IPS-NIHi7 (cell line): Measurements from ENCODE around the gene FBXL7.
"Not testable (repeated sequence)": the region's sequence is repeated elsewhere in the genome, so short reads cannot be mapped to it uniquely, and the experiment has no call there.

Experiments used
- DNase-seq: peaks from one replicate; pipeline ENCODE4 v3.0.0; 2012; ENCODE audit warnings: mixed read lengths; ENCODE audit errors: extremely low spot score

FBXL7 gene

DNA sequence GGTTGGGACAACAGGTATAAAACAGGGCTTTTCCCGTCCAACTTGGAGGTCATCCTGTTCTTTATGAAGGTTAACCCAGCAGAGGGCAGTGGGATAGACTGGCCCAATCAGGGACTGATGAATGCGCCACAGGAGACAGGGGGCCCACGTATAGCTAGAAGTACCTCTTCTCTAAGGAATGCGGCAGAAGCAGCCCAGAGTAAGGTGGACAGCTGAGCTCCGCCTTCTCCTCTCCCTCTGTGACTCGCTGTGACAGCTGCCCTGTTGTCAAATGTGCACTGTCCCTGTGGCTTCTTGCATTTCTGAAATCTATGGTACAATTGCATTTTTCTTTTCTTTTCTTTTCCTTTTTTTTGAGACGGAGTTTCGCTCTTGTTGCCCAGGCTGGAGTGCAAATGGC, 306.6 kb downstream of the FBXL7 start:
- DNase-seq = no peak

- no peak for DNase-seq
These were observed 307.3 kb downstream of the FBXL7 start for GRCh38 chr5:15807248-15807647.

DNA sequence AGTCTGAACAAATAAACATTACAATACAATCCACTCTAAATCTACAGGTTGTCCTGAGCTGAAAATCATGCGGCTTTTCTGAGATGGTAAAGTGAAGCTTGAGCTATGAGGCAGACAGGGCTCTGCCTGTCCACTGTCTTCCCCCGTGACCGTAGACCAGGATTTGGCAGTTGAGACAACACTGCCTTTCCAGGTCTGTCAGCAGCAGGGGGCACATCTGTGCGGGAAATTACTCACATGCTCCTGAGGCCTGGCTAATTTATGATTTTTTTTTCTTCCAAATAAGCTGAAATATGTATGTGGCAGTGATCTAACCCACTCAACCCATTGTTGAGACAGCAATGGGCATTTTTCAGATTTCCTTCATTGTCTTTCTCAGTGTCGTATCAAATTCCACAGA, 307.9 kb downstream of the FBXL7 start:
- DNase-seq = peak; percentile 31

DNA sequence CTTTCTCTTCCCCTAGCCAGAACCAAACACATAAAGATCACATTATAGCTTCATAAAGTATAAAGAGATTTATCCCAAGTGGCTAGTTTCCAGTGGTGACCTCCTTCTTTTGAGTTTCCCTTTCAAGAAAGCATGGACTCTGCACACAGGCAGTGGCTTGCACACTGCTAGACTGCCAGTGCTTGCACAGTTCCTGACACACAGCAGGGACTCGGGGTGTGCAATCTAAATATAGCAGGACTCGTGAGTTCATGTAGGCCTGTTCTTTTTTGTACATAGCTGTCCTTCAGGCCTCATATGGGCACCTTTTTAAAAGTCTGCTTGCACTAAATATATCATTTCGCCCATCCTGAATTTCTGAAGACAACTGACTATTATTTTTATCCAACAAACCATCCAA, 308.6 kb downstream of the FBXL7 start:
- DNase-seq = no peak

GRCh38 chr5:15819617-15820016, 319.6 kb downstream of the FBXL7 start:
- DNase-seq = no peak

DNA sequence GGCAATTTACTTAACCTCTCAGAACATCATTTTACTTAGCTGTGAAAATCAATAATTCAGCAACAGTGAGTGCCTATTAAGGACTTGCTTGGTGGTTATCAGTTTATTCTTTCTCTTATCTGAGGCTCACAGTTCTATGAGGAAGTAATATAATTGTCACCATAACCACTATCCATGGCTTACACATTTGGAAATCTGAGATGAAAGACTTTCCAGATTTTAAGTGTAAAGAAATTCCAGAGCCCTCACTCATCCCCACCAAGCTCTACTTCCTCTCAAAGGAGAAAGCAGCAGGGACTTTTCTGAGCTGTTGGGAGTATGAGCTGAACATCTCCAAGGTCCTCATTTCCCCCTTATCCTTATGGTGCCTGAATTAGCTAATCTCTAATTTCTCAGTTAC, 321.5 kb downstream of the FBXL7 start:
- DNase-seq = no peak

DNA sequence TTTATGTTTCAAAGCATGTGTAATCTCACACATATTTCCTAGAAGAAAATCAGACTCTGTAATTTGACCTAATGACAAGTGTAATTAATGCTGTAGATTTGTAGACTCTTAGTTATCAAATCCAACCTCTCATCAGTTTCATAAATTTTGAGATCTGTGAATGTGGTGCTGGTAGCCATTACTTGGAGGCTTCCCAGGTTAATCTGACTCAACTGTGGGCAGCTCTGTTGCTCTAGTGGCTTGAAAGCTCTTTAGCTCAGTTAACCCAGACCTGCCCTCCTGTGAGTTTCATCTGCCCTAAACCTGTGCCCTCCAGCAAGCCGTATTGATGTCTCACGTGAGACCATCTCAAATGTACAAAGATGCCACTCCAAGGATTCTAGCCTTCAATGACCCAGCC, 323.4 kb downstream of the FBXL7 start:
- no peak for DNase-seq

- no peak for DNase-seq
These were observed 327.8 kb downstream of the FBXL7 start for GRCh38 chr5:15827741-15828140.

DNA sequence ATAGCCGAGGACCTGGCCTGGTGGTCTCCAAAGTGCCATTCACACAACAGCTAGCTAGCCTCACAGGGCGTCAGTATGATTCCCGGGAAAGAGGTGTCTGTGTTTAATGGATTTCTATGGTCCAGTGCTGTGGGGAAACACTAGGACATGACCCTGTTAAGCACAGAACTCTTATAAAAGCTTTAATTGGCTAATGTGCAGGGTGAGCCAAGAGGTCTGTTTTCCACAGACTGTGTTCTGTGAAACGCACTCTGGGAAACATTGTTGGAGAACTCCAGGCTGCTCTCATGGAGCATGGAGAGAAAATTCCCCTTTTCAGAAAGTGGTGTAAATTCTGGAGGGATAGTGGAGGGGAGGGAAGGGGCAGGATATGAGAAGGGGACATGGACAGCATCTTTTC, 331.4 kb downstream of the FBXL7 start:
- DNase-seq = no peak

- no peak for DNase-seq
These were observed 333.4 kb downstream of the FBXL7 start for GRCh38 chr5:15833365-15833764.

GRCh38 chr5:15834596-15835245, 334.7 kb downstream of the FBXL7 start:
- no peak for DNase-seq

DNA sequence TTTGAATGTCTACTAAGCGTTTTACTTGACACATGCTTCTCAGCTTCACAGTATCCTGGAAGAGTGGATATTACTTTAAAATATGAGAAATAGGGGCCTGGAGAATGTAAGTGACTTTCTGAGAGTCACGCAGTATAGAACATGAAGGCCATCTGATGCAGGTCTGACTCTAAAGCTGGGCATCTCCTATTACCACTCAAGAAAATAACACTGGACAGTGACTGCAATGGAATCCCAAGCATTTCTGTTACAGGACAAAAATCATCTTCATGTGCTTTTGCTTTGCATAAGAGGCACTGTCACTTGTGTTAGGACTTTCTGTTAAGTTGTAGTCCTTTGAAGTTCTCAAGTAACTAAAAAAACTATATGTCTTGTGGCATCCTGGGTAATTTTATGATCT, 335.5 kb downstream of the FBXL7 start:
- DNase-seq = no peak

DNA sequence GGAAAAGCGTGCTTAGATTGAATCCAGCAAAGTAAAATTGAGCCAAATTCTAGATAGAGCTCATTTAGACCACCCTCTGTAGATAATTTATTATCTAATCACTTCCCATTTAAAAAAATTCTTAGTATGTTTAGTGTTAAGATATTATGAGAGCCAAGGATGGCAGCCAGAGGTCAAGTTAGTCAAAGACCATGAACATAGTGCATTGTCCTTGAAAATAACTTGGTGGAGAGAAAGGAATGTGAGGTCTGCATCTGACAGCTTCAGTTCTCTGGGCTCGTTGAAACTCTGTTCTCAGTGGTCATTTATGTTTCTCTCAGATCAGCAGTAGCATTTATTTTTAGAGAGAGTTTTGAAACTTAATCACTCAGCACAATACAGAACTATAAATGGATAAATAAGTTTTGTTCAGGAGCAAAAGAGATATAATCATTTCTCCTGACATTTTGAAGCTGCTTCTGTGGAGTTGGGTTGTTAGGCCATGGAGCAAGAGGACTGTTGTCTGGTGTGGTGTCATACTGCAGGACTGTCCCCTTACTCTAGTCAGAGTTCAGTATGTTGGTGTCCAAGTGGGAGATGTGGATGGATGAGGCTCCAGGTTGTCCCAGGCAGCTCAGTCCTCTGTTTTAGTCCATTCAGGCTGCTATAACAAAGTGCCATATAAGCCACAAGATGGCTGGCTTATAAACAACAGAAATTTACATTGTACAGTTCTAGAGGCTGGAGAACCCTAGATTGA, 337.7 kb downstream of the FBXL7 start:
- no peak for DNase-seq

DNA sequence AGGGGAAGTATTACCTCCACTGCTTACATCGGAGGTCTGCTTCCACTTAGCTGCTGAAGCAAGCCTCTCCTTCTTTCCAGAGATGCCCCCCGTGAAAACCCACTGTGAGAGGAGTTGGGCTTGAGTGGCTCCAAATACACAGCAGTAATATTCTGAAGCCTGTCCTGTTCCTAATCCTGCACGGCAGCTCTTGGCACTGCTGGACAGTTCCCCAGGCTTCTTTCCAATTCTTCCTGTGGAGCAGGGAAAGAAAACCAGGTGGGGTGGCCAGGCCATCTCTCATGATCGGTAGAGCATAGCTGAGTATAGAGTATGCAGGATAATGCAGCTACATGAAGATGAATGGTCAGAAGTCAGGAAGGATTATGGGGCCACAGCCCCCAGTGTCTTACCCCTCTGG, 344.3 kb downstream of the FBXL7 start:
- DNase-seq = no peak

GRCh38 chr5:15844871-15845270, 344.9 kb downstream of the FBXL7 start:
- DNase-seq = no peak

- no peak for DNase-seq
These were observed 350.6 kb downstream of the FBXL7 start for GRCh38 chr5:15850536-15850935.

- DNase-seq = no peak
These were observed 351.0 kb downstream of the FBXL7 start for GRCh38 chr5:15850939-15851341.

- DNase-seq = no peak
These were observed 352.2 kb downstream of the FBXL7 start for GRCh38 chr5:15852217-15852616.

GRCh38 chr5:15852949-15853348, 353.0 kb downstream of the FBXL7 start:
- DNase-seq = no peak

GRCh38 chr5:15858326-15858725, 358.3 kb downstream of the FBXL7 start:
- DNase-seq = no peak

DNA sequence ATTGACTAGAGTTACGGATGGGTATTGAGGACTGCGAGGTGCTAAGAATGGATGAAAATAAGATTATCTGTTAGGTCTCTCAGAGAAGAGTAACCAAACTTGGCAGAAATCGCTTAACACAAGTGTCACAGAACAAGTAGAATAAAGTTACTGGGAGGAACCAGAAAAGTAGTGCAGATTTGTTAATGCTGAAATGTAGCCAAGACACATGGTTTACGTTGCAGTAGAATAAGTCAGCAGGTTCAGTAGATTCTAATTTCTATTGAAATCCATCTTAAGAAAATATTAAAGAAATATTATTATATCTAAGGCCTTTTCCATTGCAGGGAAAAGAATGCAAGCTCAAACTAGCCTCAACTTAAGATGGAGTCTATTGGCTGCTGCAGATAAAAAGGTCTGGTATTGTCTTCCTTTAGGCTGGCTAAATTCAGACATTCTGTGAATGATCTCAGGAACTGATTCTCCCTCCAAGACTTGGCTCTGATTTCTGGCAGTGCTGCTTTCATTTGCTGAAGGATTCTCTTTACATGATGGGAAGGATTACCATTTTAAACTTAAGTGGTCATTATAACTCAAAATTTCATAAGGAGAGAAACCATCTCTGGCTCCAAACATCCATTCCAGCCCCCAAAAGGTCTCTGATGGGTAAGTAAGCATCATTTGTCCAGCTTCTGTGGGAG, 364.7 kb downstream of the FBXL7 start:
- no peak for DNase-seq

DNA sequence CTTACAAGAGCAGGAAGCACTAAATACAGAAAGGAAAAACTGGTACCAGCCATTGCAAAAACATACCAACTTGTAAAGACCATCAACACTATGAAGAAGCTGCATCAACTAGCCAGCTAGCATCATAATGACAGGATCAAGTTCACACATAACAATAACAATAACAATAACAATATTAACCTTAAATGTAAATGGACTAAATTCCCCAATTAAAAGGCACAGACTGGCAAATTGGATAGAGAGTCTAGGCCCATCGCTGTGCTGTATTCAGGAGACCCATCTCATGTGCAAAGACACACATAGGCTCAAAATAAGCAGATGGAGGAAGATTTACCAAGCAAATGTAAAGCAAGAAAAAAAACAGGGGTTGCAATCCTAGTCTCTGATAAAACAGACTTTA, 372.3 kb downstream of the FBXL7 start:
- not testable (repeated sequence) for DNase-seq

DNA sequence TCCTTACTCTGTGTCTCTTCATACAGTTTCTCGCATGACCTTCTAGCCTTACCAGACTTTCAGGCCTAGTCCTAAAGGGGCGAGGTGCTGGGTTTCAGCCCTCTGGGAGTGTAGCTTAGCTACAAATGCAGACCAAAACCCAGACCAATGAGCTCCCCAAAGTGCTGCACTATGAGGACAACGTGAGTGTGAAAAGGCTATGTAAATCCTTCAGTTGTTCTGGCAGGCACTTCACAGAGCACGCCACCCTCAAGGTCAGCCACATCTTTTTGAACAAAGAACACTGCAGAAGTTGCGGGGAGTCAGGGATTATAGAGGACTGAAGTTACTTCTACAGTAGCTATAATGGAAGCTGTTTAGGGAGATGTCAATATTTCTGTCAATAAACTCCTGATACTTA, 377.9 kb downstream of the FBXL7 start:
- DNase-seq = no peak
